ENCODE data around the gene FAM50A. TPM values are rescaled to one million over a fixed set of nuclear protein-coding genes. Genes with fewer than 3 reads are reported as not detected.

The FAM50A gene
- total RNA-seq, 4 donors from 2014 or later: 39.9 to 76.3 (median 47.4) TPM

GRCh38 chrX:154466036-154466435 lies 22.1 kb downstream of the FAM50A start:
- DNase-seq: no peak
- intact Hi-C loops (cut with DNase I): no loop called here
- 90 to 100% methylated on average over 2 to 5 of the region's 32 CpGs for WGBS, 2 donors
- H3K36me3 ChIP-seq: peaks cover 0 to 6% of the 10 kb centered on the region in 2 donors
- no peak overlapping the region for H3K4me3 ChIP-seq (replicated peaks in 1 of 3)
- no peaks in the 10 kb centered on the region for H3K4me1 ChIP-seq
- no peaks in the 10 kb centered on the region for H3K27me3 ChIP-seq
- TF ChIP-seq POLR2A (IDR thresholded peaks at IDR 0.05): no peak
- TF ChIP-seq CTCF (IDR thresholded peaks at IDR 0.05): no peak
- no peak overlapping the region for H3K27ac ChIP-seq
- no peaks in the 10 kb centered on the region for H3K9me3 ChIP-seq

- intact Hi-C loops (cut with DNase I): no loop called here
- Histone ChIP-seq H3K4me3 (replicated peaks in 1 of 3) (no peak overlapping the region), H3K36me3 (peaks cover 0 to 6% of the 10 kb centered on the region in 2 donors), H3K9me3 (no peaks in the 10 kb centered on the region), H3K4me1 (no peaks in the 10 kb centered on the region), H3K27me3 (no peaks in the 10 kb centered on the region), H3K27ac (no peak overlapping the region)
- DNase-seq: no peak
- 95% methylated on average over 9 of the region's 15 CpGs; no CpG with 5 or more reads in 1 of the 2 donors for WGBS, 2 donors
- TF ChIP-seq CTCF (IDR thresholded peaks at IDR 0.05): no peak
- TF ChIP-seq POLR2A (IDR thresholded peaks at IDR 0.05): no peak
These were observed 23.0 kb downstream of the FAM50A start for GRCh38 chrX:154466907-154467306.

DNA sequence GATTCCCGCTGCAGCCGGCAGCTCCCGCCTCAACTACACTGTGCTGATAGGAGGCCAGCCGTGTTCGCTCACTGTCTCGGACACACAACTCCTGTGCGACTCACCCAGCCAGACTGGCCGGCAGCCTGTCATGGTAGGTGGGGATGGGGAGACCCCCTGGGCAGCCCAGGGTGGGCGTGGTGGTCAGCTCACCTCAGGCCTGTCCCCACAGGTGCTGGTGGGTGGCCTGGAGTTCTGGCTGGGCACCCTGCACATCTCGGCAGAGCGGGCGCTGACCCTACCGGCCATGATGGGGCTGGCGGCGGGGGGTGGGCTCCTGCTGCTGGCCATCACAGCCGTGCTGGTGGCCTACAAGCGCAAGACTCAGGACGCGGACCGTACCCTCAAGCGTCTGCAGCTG lies 23.6 kb downstream of the FAM50A start:
- no peak overlapping the region for H3K27ac ChIP-seq
- no peak for DNase-seq
- H3K27me3 ChIP-seq: no peaks in the 10 kb centered on the region
- intact Hi-C loops (cut with DNase I): no loop called here
- no peak overlapping the region for H3K4me3 ChIP-seq (replicated peaks in 1 of 3)
- no peaks in the 10 kb centered on the region for H3K9me3 ChIP-seq
- WGBS, 2 donors: 80% methylated on average over 1 of the region's 21 CpGs; no CpG with 5 or more reads in 1 of the 2 donors
- H3K4me1 ChIP-seq: no peaks in the 10 kb centered on the region
- peaks cover 0 to 6% of the 10 kb centered on the region in 2 donors for H3K36me3 ChIP-seq
- TF ChIP-seq POLR2A (IDR thresholded peaks at IDR 0.05): no peak

DNA sequence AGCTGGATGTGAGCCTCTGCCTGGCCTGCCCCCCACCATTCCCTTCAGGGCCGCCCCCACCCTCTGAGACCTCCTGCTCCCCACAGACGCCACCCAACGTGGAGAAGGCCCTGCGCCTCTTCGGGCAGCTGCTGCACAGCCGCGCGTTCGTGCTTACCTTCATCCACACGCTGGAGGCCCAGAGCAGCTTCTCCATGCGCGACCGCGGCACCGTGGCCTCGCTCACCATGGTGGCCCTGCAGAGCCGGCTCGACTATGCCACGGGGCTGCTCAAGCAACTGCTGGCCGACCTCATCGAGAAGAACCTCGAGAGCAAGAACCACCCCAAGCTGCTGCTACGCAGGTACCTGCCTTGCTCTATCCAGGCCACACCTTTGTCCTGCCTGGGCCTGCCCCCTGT lies 24.3 kb downstream of the FAM50A start:
- H3K27me3 ChIP-seq: no peaks in the 10 kb centered on the region
- no peak for TF ChIP-seq POLR2A (IDR thresholded peaks at IDR 0.05)
- TF ChIP-seq CTCF (IDR thresholded peaks at IDR 0.05): no peak
- H3K4me3 ChIP-seq (replicated peaks in 1 of 3): no peak overlapping the region
- no peak for DNase-seq
- peaks cover 0 to 6% of the 10 kb centered on the region in 2 donors for H3K36me3 ChIP-seq
- WGBS, 2 donors: 100% methylated on average over 6 of the region's 23 CpGs; no CpG with 5 or more reads in 1 of the 2 donors
- intact Hi-C loops (cut with DNase I): no loop called here
- no peaks in the 10 kb centered on the region for H3K4me1 ChIP-seq
- H3K9me3 ChIP-seq: no peaks in the 10 kb centered on the region
- H3K27ac ChIP-seq: no peak overlapping the region

DNA sequence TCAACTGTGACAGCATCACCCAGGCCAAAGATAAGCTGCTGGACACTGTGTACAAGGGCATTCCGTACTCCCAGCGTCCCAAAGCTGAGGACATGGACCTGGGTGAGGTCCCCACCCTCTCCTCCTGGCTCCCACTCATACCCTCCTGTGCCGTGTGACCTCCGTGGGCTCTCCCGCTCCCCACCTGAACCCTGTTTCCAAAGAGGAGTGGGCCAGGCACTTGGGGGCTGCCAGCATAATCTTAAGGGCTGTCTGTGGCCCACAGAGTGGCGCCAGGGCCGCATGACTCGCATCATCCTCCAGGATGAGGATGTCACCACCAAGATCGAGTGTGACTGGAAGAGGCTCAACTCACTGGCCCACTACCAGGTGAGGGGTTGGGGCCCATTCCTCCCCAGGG lies 25.2 kb downstream of the FAM50A start:
- DNase-seq: no peak
- intact Hi-C loops (cut with DNase I): no loop called here
- H3K4me3 ChIP-seq (replicated peaks in 1 of 3): no peak overlapping the region
- no CpG with 5 or more reads among the region's 9 CpGs for WGBS, 2 donors
- no peaks in the 10 kb centered on the region for H3K27me3 ChIP-seq
- no peak for TF ChIP-seq POLR2A (IDR thresholded peaks at IDR 0.05)
- TF ChIP-seq CTCF (IDR thresholded peaks at IDR 0.05): no peak
- H3K9me3 ChIP-seq: no peaks in the 10 kb centered on the region
- H3K36me3 ChIP-seq: peaks cover 0 to 6% of the 10 kb centered on the region in 2 donors
- no peak overlapping the region for H3K27ac ChIP-seq
- H3K4me1 ChIP-seq: no peaks in the 10 kb centered on the region

GRCh38 chrX:154469880-154470279 lies 25.9 kb downstream of the FAM50A start:
- H3K4me1 ChIP-seq: no peaks in the 10 kb centered on the region
- peaks cover 0 to 6% of the 10 kb centered on the region in 2 donors for H3K36me3 ChIP-seq
- no peak overlapping the region for H3K4me3 ChIP-seq (replicated peaks in 1 of 3)
- H3K9me3 ChIP-seq: no peaks in the 10 kb centered on the region
- DNase-seq: no peak
- no peak overlapping the region for H3K27ac ChIP-seq
- no CpG with 5 or more reads among the region's 18 CpGs for WGBS, 2 donors
- TF ChIP-seq CTCF (IDR thresholded peaks at IDR 0.05) (no peak), POLR2A (IDR thresholded peaks at IDR 0.05) (no peak)
- no peaks in the 10 kb centered on the region for H3K27me3 ChIP-seq
- intact Hi-C loops (cut with DNase I): no loop called here
